GM13976 (cell line): ENCODE measurements around the gene HIVEP2.

Experiments
- DNase-seq: peaks from one replicate; pipeline ENCODE4 v3.0.0; 2012; ENCODE audit warnings: low spot score
- CTCF ChIP-seq: IDR thresholded peaks from 2 replicates; pipeline ENCODE4 v1.5.1; 2012; ENCODE audit warnings: borderline replicate concordance, mild to moderate bottlenecking; ENCODE audit not compliant: insufficient read depth; ENCODE audit errors: extremely low read depth, missing control alignments, control extremely low read depth
- in situ Hi-C: fragments of 300-500 bp; cut with MboI; formaldehyde crosslinking; loops from one replicate; pipeline ENCODE4 v1.12.0; 2022; ENCODE audit warnings: low sequenced_read_pairs, mixed read lengths, inconsistent platforms; ENCODE audit not compliant: unreplicated experiment

The HIVEP2 gene

GRCh38 chr6:142830116-142830710 is 114.8 kb downstream of the HIVEP2 start:
- no peak for DNase-seq
- no peak for TF ChIP-seq CTCF
- in situ Hi-C loops, result no loop called here

- in situ Hi-C loops, result no loop called here
- no peak for TF ChIP-seq CTCF
- no peak for DNase-seq
Observed at GRCh38 chr6:142829556-142829955, 115.4 kb downstream of the HIVEP2 start.

- no peak for DNase-seq
- TF ChIP-seq CTCF, result no peak
- in situ Hi-C loops, result no loop called here
Observed at GRCh38 chr6:142827991-142828390, 117.0 kb downstream of the HIVEP2 start.

GRCh38 chr6:142827369-142827768 is 117.6 kb downstream of the HIVEP2 start:
- in situ Hi-C loops, result no loop called here
- DNase-seq, result no peak
- TF ChIP-seq CTCF, result no peak

GRCh38 chr6:142825760-142826159 is 119.2 kb downstream of the HIVEP2 start:
- no peak for TF ChIP-seq CTCF
- in situ Hi-C loops, result no loop called here
- no peak for DNase-seq

GRCh38 chr6:142824426-142824825 is 120.5 kb downstream of the HIVEP2 start:
- TF ChIP-seq CTCF, result no peak
- DNase-seq, result no peak
- in situ Hi-C loops, result no loop called here
